ENCODE results near the gene LRIG1.

The LRIG1 gene

GRCh38 chr3:66487465-66487864 is 13.4 kb downstream of the LRIG1 start:
- no peak for DNase-seq

- DNase-seq = no peak
These were observed 14.2 kb downstream of the LRIG1 start for GRCh38 chr3:66486646-66487045.

GRCh38 chr3:66486202-66486601 is 14.6 kb downstream of the LRIG1 start:
- no peak for DNase-seq

- DNase-seq = no peak
These were observed 15.4 kb downstream of the LRIG1 start for GRCh38 chr3:66485291-66485968.

GRCh38 chr3:66484106-66484844 is 16.5 kb downstream of the LRIG1 start:
- DNase-seq = no peak

GRCh38 chr3:66483409-66483906 is 17.4 kb downstream of the LRIG1 start:
- no peak for DNase-seq

- DNase-seq = no peak
These were observed 17.8 kb downstream of the LRIG1 start for GRCh38 chr3:66483006-66483405.

GRCh38 chr3:66482018-66482404 is 18.8 kb downstream of the LRIG1 start:
- DNase-seq = no peak

- no peak for DNase-seq
These were observed 19.5 kb downstream of the LRIG1 start for GRCh38 chr3:66481071-66482017.

- DNase-seq = peak; percentile 47 to 49
These were observed 20.2 kb downstream of the LRIG1 start for GRCh38 chr3:66480666-66481065.

GRCh38 chr3:66479532-66479947 is 21.3 kb downstream of the LRIG1 start:
- DNase-seq = no peak

GRCh38 chr3:66478960-66479359 is 21.9 kb downstream of the LRIG1 start:
- DNase-seq = no peak

- no peak for DNase-seq
These were observed 23.0 kb downstream of the LRIG1 start for GRCh38 chr3:66477856-66478255.

- DNase-seq = no peak
These were observed 23.9 kb downstream of the LRIG1 start for GRCh38 chr3:66476852-66477381.

- DNase-seq = no peak
These were observed 25.3 kb downstream of the LRIG1 start for GRCh38 chr3:66475386-66476020.

GRCh38 chr3:66473692-66474091 is 27.1 kb downstream of the LRIG1 start:
- DNase-seq = no peak

GRCh38 chr3:66473181-66473580 is 27.6 kb downstream of the LRIG1 start:
- DNase-seq = no peak

GRCh38 chr3:66472313-66473134 is 28.3 kb downstream of the LRIG1 start:
- peak; percentile 76 to 77 for DNase-seq

GRCh38 chr3:66470956-66471686 is 29.7 kb downstream of the LRIG1 start:
- DNase-seq = no peak

- no peak for DNase-seq
These were observed 30.5 kb downstream of the LRIG1 start for GRCh38 chr3:66470285-66470684.

GRCh38 chr3:66469220-66469640 is 31.6 kb downstream of the LRIG1 start:
- DNase-seq = no peak
